Epithelial cell of proximal tubule (primary cell): Measurements from ENCODE around the gene ELP6. TPM values are rescaled to one million over a fixed set of nuclear protein-coding genes. Genes with fewer than 3 reads are reported as not detected.
A peak's percentile ranks its signal among the peaks of the same experiment; 100 is the strongest.
"Not testable (repeated sequence)": the region's sequence is repeated elsewhere in the genome, so short reads cannot be mapped to it uniquely, and the experiment has no call there.

Experiments used
- DNase-seq: peaks from one replicate; pipeline ENCODE4 v3.0.0-alpha.2; 2011; ENCODE audit warnings: low read depth
- H3K4me3 ChIP-seq: 2 replicates; pipeline ENCODE4 v1.5.1; 2011; ENCODE audit warnings: low read depth, mild to moderate bottlenecking, low read length
- total RNA-seq: library from RNA; depleted of rRNA; stranded (reverse); fragments of >200 nt; gene quantifications from 2 replicates; pipeline ENCODE4 v1.2.3, GENCODE V29; 2015
- TF ChIP-seq, protein P1 (sequence below): conservative IDR thresholded peaks from 2 replicates; pipeline ENCODE4 v1.5.1; 2012; ENCODE audit warnings: low read depth, mild to moderate bottlenecking, low read length

The ELP6 gene
- total RNA-seq, 1 donor from 2014 or later = 37.1 TPM

DNA sequence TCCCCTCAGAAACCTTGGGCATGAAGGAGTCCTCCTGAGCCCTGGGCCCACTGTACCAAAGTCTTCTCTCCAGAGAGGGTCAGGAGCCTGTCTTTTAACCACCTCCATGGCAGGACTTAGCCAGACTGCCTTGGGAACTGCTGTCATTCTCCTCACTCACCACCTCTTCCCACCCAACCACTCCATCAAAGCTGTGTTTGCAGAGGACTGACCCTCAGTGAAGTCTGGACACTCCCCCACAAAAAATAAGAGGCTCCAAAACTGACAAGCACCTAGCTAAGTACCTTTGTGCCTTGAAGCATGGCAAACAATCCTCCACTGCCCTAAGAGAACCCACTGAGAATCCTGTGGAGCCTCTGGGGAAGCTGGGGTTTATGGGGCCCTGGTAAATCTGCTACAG lies 35.5 kb downstream of the ELP6 start:
- no peak overlapping the region for H3K4me3 ChIP-seq
- DNase-seq = no peak
- TF ChIP-seq, protein P1, sequence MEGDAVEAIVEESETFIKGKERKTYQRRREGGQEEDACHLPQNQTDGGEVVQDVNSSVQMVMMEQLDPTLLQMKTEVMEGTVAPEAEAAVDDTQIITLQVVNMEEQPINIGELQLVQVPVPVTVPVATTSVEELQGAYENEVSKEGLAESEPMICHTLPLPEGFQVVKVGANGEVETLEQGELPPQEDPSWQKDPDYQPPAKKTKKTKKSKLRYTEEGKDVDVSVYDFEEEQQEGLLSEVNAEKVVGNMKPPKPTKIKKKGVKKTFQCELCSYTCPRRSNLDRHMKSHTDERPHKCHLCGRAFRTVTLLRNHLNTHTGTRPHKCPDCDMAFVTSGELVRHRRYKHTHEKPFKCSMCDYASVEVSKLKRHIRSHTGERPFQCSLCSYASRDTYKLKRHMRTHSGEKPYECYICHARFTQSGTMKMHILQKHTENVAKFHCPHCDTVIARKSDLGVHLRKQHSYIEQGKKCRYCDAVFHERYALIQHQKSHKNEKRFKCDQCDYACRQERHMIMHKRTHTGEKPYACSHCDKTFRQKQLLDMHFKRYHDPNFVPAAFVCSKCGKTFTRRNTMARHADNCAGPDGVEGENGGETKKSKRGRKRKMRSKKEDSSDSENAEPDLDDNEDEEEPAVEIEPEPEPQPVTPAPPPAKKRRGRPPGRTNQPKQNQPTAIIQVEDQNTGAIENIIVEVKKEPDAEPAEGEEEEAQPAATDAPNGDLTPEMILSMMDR = no peak

DNA sequence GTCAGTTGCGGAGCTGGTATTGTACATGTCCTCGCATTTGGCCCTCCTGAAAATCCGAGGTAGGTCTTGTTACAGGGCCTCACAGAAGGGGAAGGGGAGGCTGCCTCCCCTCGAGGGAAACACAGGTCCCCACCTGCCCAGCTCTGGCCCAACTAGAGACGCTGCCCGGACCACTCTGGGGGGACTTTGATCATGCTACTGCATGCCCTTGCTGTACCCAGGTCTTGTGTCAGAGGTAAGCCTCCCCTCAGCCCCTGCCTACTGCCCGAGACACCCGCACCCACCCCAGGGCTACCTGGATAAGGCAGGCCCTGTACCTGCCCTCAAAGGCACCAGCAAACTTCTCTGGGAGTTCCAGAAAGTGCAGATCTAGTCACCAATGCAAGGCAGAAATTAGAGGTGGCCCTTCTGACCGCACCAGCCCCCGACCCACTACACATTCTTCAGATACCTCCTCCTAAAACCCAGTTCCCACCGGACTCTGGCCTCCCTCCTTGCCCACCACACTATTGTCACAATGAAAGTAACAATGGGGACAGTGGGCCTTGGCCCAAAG lies 36.8 kb downstream of the ELP6 start:
- H3K4me3 ChIP-seq = peak overlapping the region; percentile 87
- DNase-seq = no peak
- TF ChIP-seq, protein P1 = no peak

DNA sequence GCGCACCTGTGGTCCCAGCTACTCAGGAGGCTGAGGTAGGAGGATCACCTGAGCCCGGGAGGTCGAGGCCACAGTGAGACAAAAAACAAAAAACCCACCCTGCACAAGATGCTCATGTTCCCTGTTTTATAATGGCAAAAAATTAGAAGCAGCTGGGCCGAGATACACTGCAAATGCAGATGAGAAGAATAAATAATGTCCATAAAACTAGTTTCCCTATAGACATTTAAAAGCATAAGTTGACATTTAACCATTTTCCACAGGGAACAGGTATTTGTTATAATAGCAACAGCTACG lies 37.2 kb downstream of the ELP6 start:
- H3K4me3 ChIP-seq = peak overlapping the region; percentile 87
- TF ChIP-seq, protein P1 = no peak
- no peak for DNase-seq

DNA sequence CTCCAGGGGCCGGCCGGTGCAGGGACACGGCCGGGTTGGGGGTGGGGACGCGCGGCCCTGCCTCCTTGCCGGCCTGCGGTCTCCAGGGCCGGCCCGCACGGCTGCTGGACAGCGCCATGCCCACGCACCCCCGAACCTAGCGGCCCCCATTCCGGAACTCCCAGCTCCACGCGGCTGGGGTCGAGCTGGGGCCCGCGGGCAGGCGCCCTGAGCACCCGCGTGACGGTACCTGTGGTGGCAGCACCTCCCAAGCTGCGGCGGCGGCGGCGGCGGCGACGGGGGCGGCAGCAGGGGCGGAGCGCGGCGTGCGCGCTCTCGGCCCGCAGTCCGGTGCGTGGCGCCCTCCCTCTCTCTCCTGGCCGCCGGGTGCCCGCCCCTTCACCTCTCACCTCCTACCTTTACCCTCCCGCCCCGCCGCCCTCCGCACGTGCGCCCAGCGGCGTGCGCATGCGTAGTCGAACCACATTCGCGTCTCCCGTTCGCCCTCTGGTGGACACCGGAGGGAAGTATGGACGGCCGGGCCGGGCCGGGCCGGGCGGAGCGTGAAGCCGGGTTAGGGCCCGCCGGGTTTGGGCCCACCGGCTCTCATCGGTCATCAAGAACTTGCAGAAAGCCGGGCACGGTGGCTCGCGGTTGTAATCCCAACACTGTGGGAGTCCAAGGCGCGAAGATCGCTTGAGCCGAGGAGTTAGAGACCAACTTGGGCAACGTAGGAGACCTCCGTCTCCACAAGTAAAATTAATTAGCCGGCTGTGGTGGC lies 37.8 kb downstream of the ELP6 start, which contains the start of gene SCAP:
TSS of gene SCAP (minus strand) at position 372 of the 760 bp plus-strand sequence. CDS start 32,948 bp downstream, outside the sequence.
- TF ChIP-seq, protein P1 = peak; percentile 73
- H3K4me3 ChIP-seq = peak within 1 kb of the TSS; percentile 87
- no peak for DNase-seq

DNA sequence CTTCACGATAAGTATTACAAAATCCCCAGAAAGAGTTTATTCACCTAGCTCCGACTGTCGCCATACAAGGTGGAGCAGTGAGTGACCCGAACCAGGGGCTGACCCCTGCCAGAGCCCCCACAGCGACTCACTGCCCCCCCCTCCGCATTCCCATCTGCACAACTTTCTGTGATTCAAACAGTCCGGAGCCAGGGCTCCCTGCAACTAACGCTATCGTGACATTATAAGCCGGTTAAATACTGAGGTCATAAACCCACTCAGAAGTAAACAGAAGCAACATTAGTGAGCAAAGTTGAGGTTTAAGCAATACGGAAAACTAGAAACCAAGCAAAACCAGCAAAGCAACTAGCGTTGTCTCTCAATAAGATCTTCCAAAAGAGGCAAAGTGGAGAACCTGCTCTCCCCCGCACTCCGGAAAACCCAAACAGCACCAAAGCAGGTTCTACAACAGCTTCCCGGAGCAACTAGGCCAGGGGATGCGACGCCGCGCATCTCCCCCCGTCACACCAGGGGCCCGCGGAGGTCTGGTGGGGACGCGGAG lies 38.4 kb downstream of the ELP6 start:
- TF ChIP-seq, protein P1 = no peak
- no peak for DNase-seq
- H3K4me3 ChIP-seq = peak overlapping the region; percentile 87

DNA sequence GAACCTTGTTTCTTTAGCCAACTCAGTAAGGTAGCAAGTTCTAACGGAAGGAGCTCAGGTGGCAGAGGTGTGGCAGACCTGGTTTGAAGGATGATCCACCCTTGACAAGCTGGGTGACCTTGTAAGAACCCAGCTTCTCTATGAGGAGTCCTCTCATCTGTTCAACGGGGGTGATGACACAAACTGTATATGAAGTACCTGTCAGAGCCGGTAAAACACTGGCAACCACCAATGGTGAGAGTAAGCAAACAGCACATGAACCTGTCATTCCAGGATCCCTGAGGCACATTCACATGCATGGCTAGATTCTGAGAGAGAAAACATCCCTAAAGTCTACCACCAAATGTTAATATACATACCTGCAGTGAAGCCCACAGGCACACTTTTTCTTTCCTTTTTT lies 40.1 kb downstream of the ELP6 start:
- TF ChIP-seq, protein P1 = no peak
- DNase-seq = no peak
- H3K4me3 ChIP-seq = no peak overlapping the region

DNA sequence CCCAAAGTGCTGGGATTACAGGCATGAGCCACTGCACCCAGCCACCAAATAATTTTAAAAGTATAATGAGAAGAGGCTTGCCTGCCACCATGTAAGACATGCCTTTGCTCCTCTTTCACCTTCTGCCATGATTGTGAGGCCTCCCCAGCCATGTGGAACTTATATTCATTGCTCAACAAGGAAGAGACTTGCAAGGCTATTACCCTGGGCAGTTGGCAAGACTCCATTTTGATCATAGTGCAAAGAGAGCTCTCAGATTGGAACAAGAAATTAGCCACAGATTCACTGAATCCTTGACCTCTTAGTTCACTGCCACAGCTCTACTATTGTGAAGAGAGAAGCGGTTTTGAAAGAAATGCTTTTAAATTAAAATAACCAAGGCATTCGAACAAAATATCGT lies 43.9 kb downstream of the ELP6 start:
- H3K4me3 ChIP-seq = no peak overlapping the region
- peak; percentile 56 for DNase-seq
- TF ChIP-seq, protein P1 = no peak

DNA sequence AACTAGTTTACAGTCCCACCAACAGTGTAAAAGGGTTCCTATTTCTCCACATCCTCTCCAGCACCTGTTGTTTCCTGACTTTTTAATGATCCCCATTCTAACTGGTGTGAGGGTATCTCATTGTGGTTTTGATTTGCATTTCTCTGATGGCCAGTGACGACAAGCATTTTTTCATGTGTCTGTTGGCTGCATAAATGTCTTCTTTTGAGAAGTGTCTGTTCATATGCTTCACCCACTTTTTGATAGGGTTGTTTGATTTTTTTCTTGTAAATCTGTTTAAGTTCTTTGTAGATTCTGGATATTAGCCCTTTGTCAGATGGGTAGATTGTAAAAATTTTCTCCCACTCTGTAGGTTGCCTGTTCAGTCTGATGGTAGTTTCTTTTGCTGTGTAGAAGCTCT lies 45.2 kb downstream of the ELP6 start:
- H3K4me3 ChIP-seq, DNase-seq: not testable (repeated sequence)
